GM18520 (cell line): ENCODE data around the gene MSH2.

Experiments used
- ATAC-seq: cut with Tn5 transposase; IDR thresholded peaks from one replicate; pipeline ENCODE4 v1.9.1; 2021; ENCODE audit not compliant: unreplicated experiment

The MSH2 gene

GRCh38 chr2:47504174-47504810, 101.3 kb downstream of the MSH2 start:
- ATAC-seq, result no peak

- ATAC-seq, result no peak
Observed at GRCh38 chr2:47506024-47506423, 103.1 kb downstream of the MSH2 start.

- ATAC-seq, result no peak
Observed at GRCh38 chr2:47506436-47506835, 103.5 kb downstream of the MSH2 start.

GRCh38 chr2:47508080-47508479, 105.1 kb downstream of the MSH2 start:
- no peak for ATAC-seq

GRCh38 chr2:47508641-47509040, 105.7 kb downstream of the MSH2 start:
- ATAC-seq, result no peak

- ATAC-seq, result no peak
Observed at GRCh38 chr2:47509250-47509649, 106.3 kb downstream of the MSH2 start.

GRCh38 chr2:47509821-47510385, 106.9 kb downstream of the MSH2 start:
- no peak for ATAC-seq

GRCh38 chr2:47510745-47511144, 107.8 kb downstream of the MSH2 start:
- no peak for ATAC-seq

- no peak for ATAC-seq
Observed at GRCh38 chr2:47512581-47513083, 109.7 kb downstream of the MSH2 start.

GRCh38 chr2:47513981-47514520, 111.1 kb downstream of the MSH2 start:
- ATAC-seq, result no peak

GRCh38 chr2:47516360-47517104, 113.6 kb downstream of the MSH2 start:
- ATAC-seq, result no peak

GRCh38 chr2:47518497-47519146, 115.7 kb downstream of the MSH2 start:
- ATAC-seq, result no peak

- ATAC-seq, result no peak
Observed at GRCh38 chr2:47519147-47519537, 116.2 kb downstream of the MSH2 start.

GRCh38 chr2:47519604-47520301, 116.8 kb downstream of the MSH2 start:
- no peak for ATAC-seq

GRCh38 chr2:47520302-47520630, 117.3 kb downstream of the MSH2 start:
- ATAC-seq, result no peak

GRCh38 chr2:47520825-47521665, 118.1 kb downstream of the MSH2 start:
- peak; percentile 76 for ATAC-seq

- ATAC-seq, result no peak
Observed at GRCh38 chr2:47521666-47522285, 118.8 kb downstream of the MSH2 start.

- ATAC-seq, result no peak
Observed at GRCh38 chr2:47525167-47525566, 122.2 kb downstream of the MSH2 start.

- ATAC-seq, result no peak
Observed at GRCh38 chr2:47528455-47528854, 125.5 kb downstream of the MSH2 start.

- no peak for ATAC-seq
Observed at GRCh38 chr2:47528874-47529273, 125.9 kb downstream of the MSH2 start.
